Breast epithelium (tissue), 4 donors: ENCODE results near the gene CPD. TPM values are rescaled to one million over a fixed set of nuclear protein-coding genes. Genes with fewer than 3 reads are reported as not detected.
"Not testable (repeated sequence)": the region's sequence is repeated elsewhere in the genome, so short reads cannot be mapped to it uniquely, and the experiment has no call there.

Experiments used
- DNase-seq, 2 donors: peaks; one replicate each; pipeline ENCODE4 v3.0.0-alpha.2; 2019; ENCODE audit warnings: low spot score in 2 of 2
- H3K27ac ChIP-seq, 2 donors: fragments of 200-600 bp; sonication (generic) in 1 of 2; one replicate each; pipeline ENCODE4 v1.5.1; 2016 to 2019; ENCODE audit warnings: mild to moderate bottlenecking in 1 of 2
- H3K27me3 ChIP-seq, 2 donors: fragments of 200-600 bp; sonication (generic) in 1 of 2; one replicate each; pipeline versions ENCODE4 v1.5.1 to v1.6.0; 2017 to 2019; ENCODE audit warnings: control low read depth in 1 of 2, mild to moderate bottlenecking in 1 of 2
- H3K36me3 ChIP-seq: fragments of 200-600 bp; one replicate; pipeline ENCODE4 v1.5.1; 2019
- H3K4me1 ChIP-seq, 2 donors: fragments of 200-600 bp; sonication (generic); one replicate each; pipeline ENCODE4 v1.5.1; 2016 to 2019; ENCODE audit warnings: control low read depth in 1 of 2
- H3K4me3 ChIP-seq, 3 donors: fragments of 200-600 bp; sonication (generic); 1 replicate in 2 of 3; 2 replicates in 1 of 3; pipeline ENCODE4 v1.5.1; 2016 to 2019; ENCODE audit warnings: mild to moderate bottlenecking in 3 of 3, moderate library complexity in 2 of 3
- H3K9me3 ChIP-seq, 2 donors: fragments of 200-600 bp; sonication (generic) in 1 of 2; one replicate each; pipeline ENCODE4 v1.5.1; 2016 to 2019; ENCODE audit warnings: control low read depth in 1 of 2
- CTCF ChIP-seq, 3 donors: fragments of 450-650 bp; IDR thresholded peaks; one replicate each; pipeline ENCODE4 v1.5.1; 2016 to 2017; ENCODE audit warnings: antibody characterized with exemption in 3 of 3, mild to moderate bottlenecking in 3 of 3, moderate library complexity in 3 of 3
- POLR2A ChIP-seq: fragments of 450-650 bp; IDR thresholded peaks from one replicate; pipeline ENCODE4 v1.6.1; 2016; ENCODE audit warnings: antibody characterized with exemption, mild to moderate bottlenecking, moderate library complexity
- POLR2AphosphoS5 ChIP-seq, 3 donors: sonication (generic); formaldehyde crosslinking; IDR thresholded peaks; one replicate each; pipeline ENCODE4 v1.6.1; 2017; ENCODE audit warnings: antibody characterized with exemption in 3 of 3
- intact Hi-C: fragments of 100-400 bp; cut with DNase I; formaldehyde crosslinking; loops from one replicate; pipeline ENCODE4 v1.15.1; 2023; ENCODE audit warnings: low total_unique reads
- total RNA-seq, 3 donors: library from RNA; depleted of rRNA; stranded (reverse); fragments of >200 nt; gene quantifications; one replicate each; pipeline ENCODE4 v1.1.0, GENCODE V29; 2016

Gene CPD
- total RNA-seq, 3 donors from 2014 or later: 74.1 to 110 (median 87.7) TPM

GRCh38 chr17:30336369-30337171, 42.2 kb upstream of the CPD start:
- H3K4me3 ChIP-seq: no peak overlapping the region
- TF ChIP-seq POLR2AphosphoS5 (IDR thresholded peaks at IDR 0.05) (no peak), CTCF (IDR thresholded peaks at IDR 0.05) (peak; percentile 5 to 49 (median 39)), POLR2A (no peak)
- no peak overlapping the region for H3K27ac ChIP-seq
- H3K36me3 ChIP-seq: no peaks in the 10 kb centered on the region
- intact Hi-C loops: no loop called here
- no peaks in the 10 kb centered on the region for H3K4me1 ChIP-seq
- no peaks in the 10 kb centered on the region for H3K9me3 ChIP-seq
- H3K27me3 ChIP-seq: no peaks in the 10 kb centered on the region
- no peak for DNase-seq

GRCh38 chr17:30337393-30337999, 41.2 kb upstream of the CPD start:
- Histone ChIP-seq H3K4me3 (no peak overlapping the region), H3K27ac (no peak overlapping the region), H3K4me1 (no peaks in the 10 kb centered on the region), H3K9me3 (no peaks in the 10 kb centered on the region), H3K27me3 (no peaks in the 10 kb centered on the region), H3K36me3 (no peaks in the 10 kb centered on the region)
- DNase-seq: no peak
- intact Hi-C loops: no loop called here
- no peak for TF ChIP-seq POLR2AphosphoS5 (IDR thresholded peaks at IDR 0.05)
- no peak for TF ChIP-seq POLR2A
- no peak for TF ChIP-seq CTCF (IDR thresholded peaks at IDR 0.05)

- Histone ChIP-seq H3K36me3 (no peaks in the 10 kb centered on the region), H3K4me1 (no peaks in the 10 kb centered on the region), H3K9me3 (no peaks in the 10 kb centered on the region), H3K4me3 (no peak overlapping the region), H3K27ac (no peak overlapping the region), H3K27me3 (no peaks in the 10 kb centered on the region)
- no peak for TF ChIP-seq CTCF (IDR thresholded peaks at IDR 0.05)
- no peak for TF ChIP-seq POLR2AphosphoS5 (IDR thresholded peaks at IDR 0.05)
- no peak for TF ChIP-seq POLR2A
- intact Hi-C loops: no loop called here
- no peak for DNase-seq
Observed at GRCh38 chr17:30339086-30339485, 39.6 kb upstream of the CPD start.

GRCh38 chr17:30340801-30341356, 37.8 kb upstream of the CPD start:
- intact Hi-C loops: no loop called here
- H3K4me1 ChIP-seq: peaks cover 0 to 7% of the 10 kb centered on the region in 2 donors
- no peak overlapping the region for H3K4me3 ChIP-seq
- no peaks in the 10 kb centered on the region for H3K36me3 ChIP-seq
- H3K9me3 ChIP-seq: no peaks in the 10 kb centered on the region
- TF ChIP-seq POLR2AphosphoS5 (IDR thresholded peaks at IDR 0.05) (no peak), CTCF (IDR thresholded peaks at IDR 0.05) (no peak), POLR2A (no peak)
- DNase-seq: no peak
- H3K27me3 ChIP-seq: no peaks in the 10 kb centered on the region
- H3K27ac ChIP-seq: peak overlapping the region; percentile 79 to 83

GRCh38 chr17:30341703-30342249, 37.0 kb upstream of the CPD start:
- Histone ChIP-seq H3K36me3 (no peaks in the 10 kb centered on the region), H3K4me1 (peaks cover 0 to 7% of the 10 kb centered on the region in 2 donors), H3K4me3 (no peak overlapping the region), H3K27ac (peak overlapping the region in 1 of 2 donors; percentile 83), H3K9me3 (no peaks in the 10 kb centered on the region), H3K27me3 (no peaks in the 10 kb centered on the region)
- TF ChIP-seq CTCF (IDR thresholded peaks at IDR 0.05) (no peak), POLR2A (no peak), POLR2AphosphoS5 (IDR thresholded peaks at IDR 0.05) (no peak)
- intact Hi-C loops: no loop called here
- DNase-seq: no peak

GRCh38 chr17:30343244-30343643, 35.5 kb upstream of the CPD start:
- DNase-seq, H3K9me3 ChIP-seq: not testable (repeated sequence)

More at GRCh38 chr17:30343244-30343643, 35.5 kb upstream of the CPD start:
- H3K4me1 ChIP-seq, H3K27me3 ChIP-seq, intact Hi-C loops, H3K36me3 ChIP-seq, H3K4me3 ChIP-seq: not testable (repeated sequence)
- peak overlapping the region; percentile 86 to 88 for H3K27ac ChIP-seq
